HepG2 (cell line): ENCODE data around the gene ARHGAP5. TPM values are rescaled to one million over a fixed set of nuclear protein-coding genes. Genes with fewer than 3 reads are reported as not detected.

ENCODE experiments used
- GATAD2A ChIP-seq: IDR thresholded peaks from 2 replicates; pipeline ENCODE4 v1.6.1; 2016
- LCORL ChIP-seq, 2 experiments: fragments of 450-650 bp in 1 of 2; sonication (generic) in 1 of 2; formaldehyde crosslinking in 1 of 2; IDR thresholded peaks; 2 replicates each; pipeline versions ENCODE4 v1.5.0 to v1.6.1; 2017 to 2020; ENCODE audit warnings: antibody characterized with exemption in 1 of 2, missing genetic modification reagents in 1 of 2
- NCOA5 ChIP-seq: sonication (generic); formaldehyde crosslinking; IDR thresholded peaks from 2 replicates; pipeline ENCODE4 v1.4.0; 2020; ENCODE audit warnings: missing genetic modification reagents
- TCF7 ChIP-seq: sonication (generic); IDR thresholded peaks from 2 replicates; pipeline ENCODE4 v1.6.1; 2016; ENCODE audit warnings: antibody characterized with exemption, low read depth
- TEAD2 ChIP-seq: sonication (generic); formaldehyde crosslinking; IDR thresholded peaks from 2 replicates; pipeline ENCODE4 v1.9.0; 2021; ENCODE audit warnings: missing genetic modification reagents
- XRCC5 ChIP-seq: fragments of 200-400 bp; formaldehyde crosslinking; optimal IDR thresholded peaks from 2 replicates; pipeline ENCODE3; 2017; ENCODE audit warnings: mild to moderate bottlenecking, low read length
- ZFP36L2 ChIP-seq: sonication (generic); formaldehyde crosslinking; IDR thresholded peaks from 2 replicates; pipeline ENCODE4 v1.4.0; 2020; ENCODE audit warnings: missing genetic modification reagents
- ZKSCAN5 ChIP-seq: sonication (generic); formaldehyde crosslinking; IDR thresholded peaks from 2 replicates; pipeline ENCODE4 v1.5.1; 2020; ENCODE audit warnings: mild to moderate bottlenecking, missing genetic modification reagents
- ZNF557 ChIP-seq: sonication (generic); formaldehyde crosslinking; IDR thresholded peaks from 2 replicates; pipeline ENCODE4 v1.4.0; 2020; ENCODE audit warnings: missing genetic modification reagents
- ZNF768 ChIP-seq: sonication (generic); formaldehyde crosslinking; IDR thresholded peaks from 2 replicates; pipeline ENCODE4 v1.4.0; 2020; ENCODE audit warnings: missing genetic modification reagents
- polyA plus RNA-seq, 8 experiments: library from polyadenylated mRNA; depleted of rRNA in 3 of 8; stranded (reverse) in 7 of 8; unstranded in 1 of 8; fragments of >200 nt; fragmentation: Illumina TruSeq in 4 of 8; extraction: Trizol in 4 of 8; gene quantifications; 2 replicates each; pipeline versions ENCODE4 v1.2.1 to v1.2.3, GENCODE V29; 2011 to 2016; ENCODE audit warnings: low read depth in 4 of 8, missing spikeins in 1 of 8, mixed read lengths in 1 of 8; ENCODE audit not compliant: insufficient read depth in 1 of 8
- total RNA-seq, 5 experiments: library from RNA; depleted of rRNA; stranded (reverse); fragments of >200 nt; fragmentation: Illumina TruSeq; extraction: Trizol; gene quantifications; 2 replicates each; pipeline ENCODE4 v1.2.3, GENCODE V29; 2016; ENCODE audit warnings: low read depth in 1 of 5
- TF ChIP-seq, protein P1 (sequence below), 2 experiments: fragments of 450-650 bp in 1 of 2; sonication (generic) in 1 of 2; formaldehyde crosslinking; IDR thresholded peaks; 2 replicates each; pipeline versions ENCODE4 v1.5.0 to v1.8.0; 2020 to 2022; ENCODE audit warnings: mild to moderate bottlenecking in 1 of 2, missing genetic modification reagents in 1 of 2
- TF ChIP-seq, protein P2 (sequence below): sonication (generic); formaldehyde crosslinking; IDR thresholded peaks from 2 replicates; pipeline ENCODE4 v1.4.0; 2020; ENCODE audit warnings: mild to moderate bottlenecking, low read depth, missing genetic modification reagents
- TF ChIP-seq, protein P3 (sequence below): sonication (generic); formaldehyde crosslinking; IDR thresholded peaks from 2 replicates; pipeline ENCODE4 v1.8.0; 2022; ENCODE audit warnings: mild to moderate bottlenecking, missing genetic modification reagents, borderline replicate concordance
- TF ChIP-seq, protein P4 (sequence below): sonication (generic); formaldehyde crosslinking; conservative IDR thresholded peaks from 2 replicates; pipeline ENCODE4 v1.4.0; 2020; ENCODE audit warnings: missing genetic modification reagents
- TF ChIP-seq, protein P5 (sequence below): sonication (generic); formaldehyde crosslinking; IDR thresholded peaks from 2 replicates; pipeline ENCODE4 v1.4.0; 2020; ENCODE audit warnings: missing genetic modification reagents
- TF ChIP-seq, protein P6 (sequence below): sonication (generic); formaldehyde crosslinking; conservative IDR thresholded peaks from 2 replicates; pipeline ENCODE4 v1.8.0; 2022; ENCODE audit warnings: mild to moderate bottlenecking, moderate library complexity, missing genetic modification reagents

ARHGAP5 gene
- total and polyA plus RNA-seq, 2 of the 13 experiments (the other 11 are each of a cell fraction or from before 2014, with no cell fraction given), result 33.7 to 144 TPM

DNA sequence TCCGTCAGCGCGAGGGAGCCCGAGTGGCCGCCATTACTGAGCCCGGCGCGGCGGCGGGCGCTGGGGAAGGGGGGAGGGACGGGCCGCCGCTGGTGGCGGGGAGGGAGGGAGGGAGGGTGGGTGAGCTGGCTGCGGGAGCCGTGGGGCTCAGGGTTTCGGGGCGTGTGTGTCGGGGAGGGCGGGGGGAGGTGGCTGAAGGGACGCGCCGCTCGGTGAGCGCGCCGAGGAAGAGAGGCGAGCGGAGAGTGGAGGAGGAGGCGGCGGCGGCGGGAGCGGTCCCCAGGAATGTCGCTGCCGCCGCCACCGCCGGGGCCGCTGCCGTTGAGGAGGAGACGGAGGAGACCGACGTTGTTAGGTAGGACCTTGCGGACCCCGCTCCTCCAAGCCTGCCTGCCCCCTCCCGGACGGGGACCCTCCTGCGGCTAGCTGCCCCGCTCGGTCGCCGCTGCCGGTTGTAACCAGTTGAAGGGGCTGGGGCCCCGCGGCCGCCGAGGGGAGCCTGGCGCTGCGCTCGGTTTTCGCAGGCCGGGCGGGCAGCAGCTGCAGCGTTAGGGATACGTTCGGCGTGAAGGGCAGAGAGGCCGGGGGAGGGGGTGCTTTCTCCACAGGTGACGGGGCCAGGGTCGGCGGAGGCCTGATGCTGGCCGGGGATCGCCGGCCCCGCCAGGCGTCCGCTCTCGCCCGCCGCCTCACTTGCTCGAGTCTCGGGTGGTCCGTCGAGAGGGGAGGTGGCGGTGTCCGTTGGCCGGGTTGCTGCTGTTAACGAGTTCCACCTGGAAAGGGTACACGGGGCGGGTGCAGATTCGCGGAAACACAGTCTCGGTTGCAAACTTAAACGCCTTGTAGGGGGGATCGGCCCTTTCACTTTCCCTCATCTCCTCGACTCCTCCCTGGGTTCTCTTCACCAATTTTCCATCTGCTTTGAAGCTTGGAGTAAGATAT, at the start of gene ARHGAP5 (continued):
- TF ChIP-seq, protein P1, sequence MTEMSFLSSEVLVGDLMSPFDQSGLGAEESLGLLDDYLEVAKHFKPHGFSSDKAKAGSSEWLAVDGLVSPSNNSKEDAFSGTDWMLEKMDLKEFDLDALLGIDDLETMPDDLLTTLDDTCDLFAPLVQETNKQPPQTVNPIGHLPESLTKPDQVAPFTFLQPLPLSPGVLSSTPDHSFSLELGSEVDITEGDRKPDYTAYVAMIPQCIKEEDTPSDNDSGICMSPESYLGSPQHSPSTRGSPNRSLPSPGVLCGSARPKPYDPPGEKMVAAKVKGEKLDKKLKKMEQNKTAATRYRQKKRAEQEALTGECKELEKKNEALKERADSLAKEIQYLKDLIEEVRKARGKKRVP (CRISPR knock-in tag; IDR thresholded peaks at IDR 0.05), result no peak
- TF ChIP-seq NCOA5 (no peak), GATAD2A (CRISPR knock-in tag) (no peak), LCORL (IDR thresholded peaks at IDR 0.05) (no peak), LCORL (CRISPR knock-in tag; IDR thresholded peaks at IDR 0.05) (no peak), ZNF768 (CRISPR knock-in tag) (peak; percentile 80; the same call in 1 of the 2 replicates), XRCC5 (peak; percentile 59), ZNF557 (CRISPR knock-in tag) (0 out of 2 replicates have a peak, but pooled peaks have one; percentile 69), TCF7 (no peak), TEAD2 (CRISPR knock-in tag) (no peak), ZKSCAN5 (CRISPR knock-in tag) (no peak), ZFP36L2 (CRISPR knock-in tag) (peak; percentile 46; the same call in 1 of the 2 replicates)
- TF ChIP-seq, protein P2, sequence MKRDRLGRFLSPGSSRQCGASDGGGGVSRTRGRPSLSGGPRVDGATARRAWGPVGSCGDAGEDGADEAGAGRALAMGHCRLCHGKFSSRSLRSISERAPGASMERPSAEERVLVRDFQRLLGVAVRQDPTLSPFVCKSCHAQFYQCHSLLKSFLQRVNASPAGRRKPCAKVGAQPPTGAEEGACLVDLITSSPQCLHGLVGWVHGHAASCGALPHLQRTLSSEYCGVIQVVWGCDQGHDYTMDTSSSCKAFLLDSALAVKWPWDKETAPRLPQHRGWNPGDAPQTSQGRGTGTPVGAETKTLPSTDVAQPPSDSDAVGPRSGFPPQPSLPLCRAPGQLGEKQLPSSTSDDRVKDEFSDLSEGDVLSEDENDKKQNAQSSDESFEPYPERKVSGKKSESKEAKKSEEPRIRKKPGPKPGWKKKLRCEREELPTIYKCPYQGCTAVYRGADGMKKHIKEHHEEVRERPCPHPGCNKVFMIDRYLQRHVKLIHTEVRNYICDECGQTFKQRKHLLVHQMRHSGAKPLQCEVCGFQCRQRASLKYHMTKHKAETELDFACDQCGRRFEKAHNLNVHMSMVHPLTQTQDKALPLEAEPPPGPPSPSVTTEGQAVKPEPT (CRISPR knock-in tag), result 0 out of 2 replicates have a peak, but pooled peaks have one; percentile 67
- TF ChIP-seq, protein P3, sequence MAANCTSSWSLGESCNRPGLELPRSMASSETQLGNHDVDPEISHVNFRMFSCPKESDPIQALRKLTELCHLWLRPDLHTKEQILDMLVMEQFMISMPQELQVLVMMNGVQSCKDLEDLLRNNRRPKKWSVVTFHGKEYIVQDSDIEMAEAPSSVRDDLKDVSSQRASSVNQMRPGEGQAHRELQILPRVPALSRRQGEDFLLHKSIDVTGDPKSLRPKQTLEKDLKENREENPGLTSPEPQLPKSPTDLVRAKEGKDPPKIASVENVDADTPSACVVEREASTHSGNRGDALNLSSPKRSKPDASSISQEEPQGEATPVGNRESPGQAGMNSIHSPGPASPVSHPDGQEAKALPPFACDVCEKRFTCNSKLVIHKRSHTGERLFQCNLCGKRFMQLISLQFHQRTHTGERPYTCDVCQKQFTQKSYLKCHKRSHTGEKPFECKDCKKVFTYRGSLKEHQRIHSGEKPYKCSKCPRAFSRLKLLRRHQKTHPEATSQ (CRISPR knock-in tag), result no peak
- TF ChIP-seq, protein P4, sequence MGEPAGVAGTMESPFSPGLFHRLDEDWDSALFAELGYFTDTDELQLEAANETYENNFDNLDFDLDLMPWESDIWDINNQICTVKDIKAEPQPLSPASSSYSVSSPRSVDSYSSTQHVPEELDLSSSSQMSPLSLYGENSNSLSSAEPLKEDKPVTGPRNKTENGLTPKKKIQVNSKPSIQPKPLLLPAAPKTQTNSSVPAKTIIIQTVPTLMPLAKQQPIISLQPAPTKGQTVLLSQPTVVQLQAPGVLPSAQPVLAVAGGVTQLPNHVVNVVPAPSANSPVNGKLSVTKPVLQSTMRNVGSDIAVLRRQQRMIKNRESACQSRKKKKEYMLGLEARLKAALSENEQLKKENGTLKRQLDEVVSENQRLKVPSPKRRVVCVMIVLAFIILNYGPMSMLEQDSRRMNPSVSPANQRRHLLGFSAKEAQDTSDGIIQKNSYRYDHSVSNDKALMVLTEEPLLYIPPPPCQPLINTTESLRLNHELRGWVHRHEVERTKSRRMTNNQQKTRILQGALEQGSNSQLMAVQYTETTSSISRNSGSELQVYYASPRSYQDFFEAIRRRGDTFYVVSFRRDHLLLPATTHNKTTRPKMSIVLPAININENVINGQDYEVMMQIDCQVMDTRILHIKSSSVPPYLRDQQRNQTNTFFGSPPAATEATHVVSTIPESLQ (CRISPR knock-in tag), result no peak
- TF ChIP-seq, protein P5, sequence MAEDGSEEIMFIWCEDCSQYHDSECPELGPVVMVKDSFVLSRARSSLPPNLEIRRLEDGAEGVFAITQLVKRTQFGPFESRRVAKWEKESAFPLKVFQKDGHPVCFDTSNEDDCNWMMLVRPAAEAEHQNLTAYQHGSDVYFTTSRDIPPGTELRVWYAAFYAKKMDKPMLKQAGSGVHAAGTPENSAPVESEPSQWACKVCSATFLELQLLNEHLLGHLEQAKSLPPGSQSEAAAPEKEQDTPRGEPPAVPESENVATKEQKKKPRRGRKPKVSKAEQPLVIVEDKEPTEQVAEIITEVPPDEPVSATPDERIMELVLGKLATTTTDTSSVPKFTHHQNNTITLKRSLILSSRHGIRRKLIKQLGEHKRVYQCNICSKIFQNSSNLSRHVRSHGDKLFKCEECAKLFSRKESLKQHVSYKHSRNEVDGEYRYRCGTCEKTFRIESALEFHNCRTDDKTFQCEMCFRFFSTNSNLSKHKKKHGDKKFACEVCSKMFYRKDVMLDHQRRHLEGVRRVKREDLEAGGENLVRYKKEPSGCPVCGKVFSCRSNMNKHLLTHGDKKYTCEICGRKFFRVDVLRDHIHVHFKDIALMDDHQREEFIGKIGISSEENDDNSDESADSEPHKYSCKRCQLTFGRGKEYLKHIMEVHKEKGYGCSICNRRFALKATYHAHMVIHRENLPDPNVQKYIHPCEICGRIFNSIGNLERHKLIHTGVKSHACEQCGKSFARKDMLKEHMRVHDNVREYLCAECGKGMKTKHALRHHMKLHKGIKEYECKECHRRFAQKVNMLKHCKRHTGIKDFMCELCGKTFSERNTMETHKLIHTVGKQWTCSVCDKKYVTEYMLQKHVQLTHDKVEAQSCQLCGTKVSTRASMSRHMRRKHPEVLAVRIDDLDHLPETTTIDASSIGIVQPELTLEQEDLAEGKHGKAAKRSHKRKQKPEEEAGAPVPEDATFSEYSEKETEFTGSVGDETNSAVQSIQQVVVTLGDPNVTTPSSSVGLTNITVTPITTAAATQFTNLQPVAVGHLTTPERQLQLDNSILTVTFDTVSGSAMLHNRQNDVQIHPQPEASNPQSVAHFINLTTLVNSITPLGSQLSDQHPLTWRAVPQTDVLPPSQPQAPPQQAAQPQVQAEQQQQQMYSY (CRISPR knock-in tag), result peak; percentile 48; the same call in 1 of the 2 replicates
- TF ChIP-seq, protein P6, sequence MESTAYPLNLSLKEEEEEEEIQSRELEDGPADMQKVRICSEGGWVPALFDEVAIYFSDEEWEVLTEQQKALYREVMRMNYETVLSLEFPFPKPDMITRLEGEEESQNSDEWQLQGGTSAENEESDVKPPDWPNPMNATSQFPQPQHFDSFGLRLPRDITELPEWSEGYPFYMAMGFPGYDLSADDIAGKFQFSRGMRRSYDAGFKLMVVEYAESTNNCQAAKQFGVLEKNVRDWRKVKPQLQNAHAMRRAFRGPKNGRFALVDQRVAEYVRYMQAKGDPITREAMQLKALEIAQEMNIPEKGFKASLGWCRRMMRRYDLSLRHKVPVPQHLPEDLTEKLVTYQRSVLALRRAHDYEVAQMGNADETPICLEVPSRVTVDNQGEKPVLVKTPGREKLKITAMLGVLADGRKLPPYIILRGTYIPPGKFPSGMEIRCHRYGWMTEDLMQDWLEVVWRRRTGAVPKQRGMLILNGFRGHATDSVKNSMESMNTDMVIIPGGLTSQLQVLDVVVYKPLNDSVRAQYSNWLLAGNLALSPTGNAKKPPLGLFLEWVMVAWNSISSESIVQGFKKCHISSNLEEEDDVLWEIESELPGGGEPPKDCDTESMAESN, result peak; percentile 95
